ENCODE results near the gene PTPN5. TPM values are rescaled to one million over a fixed set of nuclear protein-coding genes. Genes with fewer than 3 reads are reported as not detected.

The PTPN5 gene
- total and polyA plus RNA-seq, 4 donors = not detected

DNA sequence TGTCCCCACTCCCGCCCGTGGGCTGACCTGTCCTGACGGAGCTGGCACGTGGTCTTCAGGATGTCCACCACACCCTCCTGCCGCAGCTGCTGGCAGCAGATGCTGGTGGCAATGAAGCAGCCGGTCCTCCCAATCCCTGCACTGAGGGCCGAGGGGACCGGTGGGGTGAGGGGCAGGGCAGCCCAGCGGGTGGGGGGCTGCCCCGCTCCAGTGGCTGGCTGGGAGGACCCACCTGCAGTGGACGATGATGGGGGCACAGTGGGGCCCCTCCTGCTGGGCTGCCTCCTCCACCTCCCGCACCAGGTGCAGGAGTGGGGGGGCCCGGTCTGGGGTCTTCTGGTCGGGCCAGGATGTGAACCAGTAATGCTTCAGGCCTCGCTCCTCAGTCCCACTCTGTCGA is 62.2 kb downstream of the PTPN5 start:
- Histone ChIP-seq H3K9ac (ENCODE audit: low read depth in 1 of 2, low read length in 2 of 2) (no peak overlapping the region), H3K36me3 (ENCODE audit: control insufficient read depth in 4 of 4, insufficient read depth in 3 of 4, low read depth in 1 of 4, low read length in 3 of 4) (no peaks in the 10 kb centered on the region), H3K27me3 (ENCODE audit: control insufficient read depth in 4 of 4, insufficient read depth in 4 of 4, low read length in 3 of 4) (no peaks in the 10 kb centered on the region), H3K9me3 (ENCODE audit: control insufficient read depth in 4 of 4, low read length in 3 of 4) (no peaks in the 10 kb centered on the region), H3K27ac (ENCODE audit: low read depth in 1 of 2, low read length in 2 of 2) (no peak overlapping the region), H3K4me3 (ENCODE audit: low read depth in 1 of 3, low read length in 3 of 3) (no peak overlapping the region), H3K4me1 (ENCODE audit: control insufficient read depth in 4 of 4, insufficient read depth in 4 of 4, low read length in 3 of 4) (no peaks in the 10 kb centered on the region)
- TF ChIP-seq RAD21 (IDR thresholded peaks at IDR 0.05) (no peak), TAF1 (conservative IDR thresholded peaks at IDR 0.05) (no peak)
- TF ChIP-seq, protein P1, sequence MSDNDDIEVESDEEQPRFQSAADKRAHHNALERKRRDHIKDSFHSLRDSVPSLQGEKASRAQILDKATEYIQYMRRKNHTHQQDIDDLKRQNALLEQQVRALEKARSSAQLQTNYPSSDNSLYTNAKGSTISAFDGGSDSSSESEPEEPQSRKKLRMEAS (IDR thresholded peaks at IDR 0.05) = no peak
- WGBS = 88% methylated on average over 16 of the region's 16 CpGs
- no peak for DNase-seq (ENCODE audit: low spot score)

- no peak for TF ChIP-seq HNF4G (IDR thresholded peaks at IDR 0.05)
- no peak for TF ChIP-seq HNF4A (conservative IDR thresholded peaks at IDR 0.05)
- TF ChIP-seq SP1 (IDR thresholded peaks at IDR 0.05) = no peak
- TF ChIP-seq YY1 (IDR thresholded peaks at IDR 0.05) = no peak
- no peak for TF ChIP-seq NR2F2 (IDR thresholded peaks at IDR 0.05)
- no peak for TF ChIP-seq FOXA1 (IDR thresholded peaks at IDR 0.05)
- TF ChIP-seq, protein P2, sequence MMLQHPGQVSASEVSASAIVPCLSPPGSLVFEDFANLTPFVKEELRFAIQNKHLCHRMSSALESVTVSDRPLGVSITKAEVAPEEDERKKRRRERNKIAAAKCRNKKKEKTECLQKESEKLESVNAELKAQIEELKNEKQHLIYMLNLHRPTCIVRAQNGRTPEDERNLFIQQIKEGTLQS (IDR thresholded peaks at IDR 0.05) = no peak
- no peaks in the 10 kb centered on the region for H3K36me3 ChIP-seq (ENCODE audit: control insufficient read depth in 4 of 4, insufficient read depth in 3 of 4, low read depth in 1 of 4, low read length in 3 of 4)
- H3K9me3 ChIP-seq (ENCODE audit: control insufficient read depth in 4 of 4, low read length in 3 of 4) = no peaks in the 10 kb centered on the region
- no peak overlapping the region for H3K4me3 ChIP-seq (ENCODE audit: low read depth in 1 of 3, low read length in 3 of 3)
- no peak overlapping the region for H3K9ac ChIP-seq (ENCODE audit: low read depth in 1 of 2, low read length in 2 of 2)
- no peak overlapping the region for H3K27ac ChIP-seq (ENCODE audit: low read depth in 1 of 2, low read length in 2 of 2)
- no peak for DNase-seq (ENCODE audit: low spot score)
- H3K4me1 ChIP-seq (ENCODE audit: control insufficient read depth in 4 of 4, insufficient read depth in 4 of 4, low read length in 3 of 4) = no peaks in the 10 kb centered on the region
- 92% methylated on average over 13 of the region's 13 CpGs for WGBS
- H3K27me3 ChIP-seq (ENCODE audit: control insufficient read depth in 4 of 4, insufficient read depth in 4 of 4, low read length in 3 of 4) = no peaks in the 10 kb centered on the region
These were observed 62.9 kb downstream of the PTPN5 start for GRCh38 chr11:18728658-18729057.

- no peak overlapping the region for H3K27ac ChIP-seq (ENCODE audit: low read depth in 1 of 2, low read length in 2 of 2)
- no peaks in the 10 kb centered on the region for H3K4me1 ChIP-seq (ENCODE audit: control insufficient read depth in 4 of 4, insufficient read depth in 4 of 4, low read length in 3 of 4)
- 53% methylated on average over 10 of the region's 10 CpGs for WGBS
- DNase-seq (ENCODE audit: low spot score) = no peak
- H3K4me3 ChIP-seq (ENCODE audit: low read depth in 1 of 3, low read length in 3 of 3) = no peak overlapping the region
- H3K36me3 ChIP-seq (ENCODE audit: control insufficient read depth in 4 of 4, insufficient read depth in 3 of 4, low read depth in 1 of 4, low read length in 3 of 4) = no peaks in the 10 kb centered on the region
- no peak for TF ChIP-seq RXRA (IDR thresholded peaks at IDR 0.05)
- TF ChIP-seq, protein P3, sequence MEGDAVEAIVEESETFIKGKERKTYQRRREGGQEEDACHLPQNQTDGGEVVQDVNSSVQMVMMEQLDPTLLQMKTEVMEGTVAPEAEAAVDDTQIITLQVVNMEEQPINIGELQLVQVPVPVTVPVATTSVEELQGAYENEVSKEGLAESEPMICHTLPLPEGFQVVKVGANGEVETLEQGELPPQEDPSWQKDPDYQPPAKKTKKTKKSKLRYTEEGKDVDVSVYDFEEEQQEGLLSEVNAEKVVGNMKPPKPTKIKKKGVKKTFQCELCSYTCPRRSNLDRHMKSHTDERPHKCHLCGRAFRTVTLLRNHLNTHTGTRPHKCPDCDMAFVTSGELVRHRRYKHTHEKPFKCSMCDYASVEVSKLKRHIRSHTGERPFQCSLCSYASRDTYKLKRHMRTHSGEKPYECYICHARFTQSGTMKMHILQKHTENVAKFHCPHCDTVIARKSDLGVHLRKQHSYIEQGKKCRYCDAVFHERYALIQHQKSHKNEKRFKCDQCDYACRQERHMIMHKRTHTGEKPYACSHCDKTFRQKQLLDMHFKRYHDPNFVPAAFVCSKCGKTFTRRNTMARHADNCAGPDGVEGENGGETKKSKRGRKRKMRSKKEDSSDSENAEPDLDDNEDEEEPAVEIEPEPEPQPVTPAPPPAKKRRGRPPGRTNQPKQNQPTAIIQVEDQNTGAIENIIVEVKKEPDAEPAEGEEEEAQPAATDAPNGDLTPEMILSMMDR (IDR thresholded peaks at IDR 0.05; ENCODE audit: low read depth, low read length, missing input control) = peak; percentile 66
- TF ChIP-seq RAD21 (IDR thresholded peaks at IDR 0.05) = peak; percentile 8 to 66
- TF ChIP-seq HNF4A (conservative IDR thresholded peaks at IDR 0.05) = no peak
- H3K9ac ChIP-seq (ENCODE audit: low read depth in 1 of 2, low read length in 2 of 2) = no peak overlapping the region
- H3K9me3 ChIP-seq (ENCODE audit: control insufficient read depth in 4 of 4, low read length in 3 of 4) = no peaks in the 10 kb centered on the region
- peaks cover 0 to 4% (median 0%) of the 10 kb centered on the region in 4 donors for H3K27me3 ChIP-seq (ENCODE audit: control insufficient read depth in 4 of 4, insufficient read depth in 4 of 4, low read length in 3 of 4)
These were observed 63.9 kb downstream of the PTPN5 start for GRCh38 chr11:18727479-18728236.
